Lower lobe of right lung (tissue), 2 donors: ENCODE measurements around the gene ZFAND5. TPM values are rescaled to one million over a fixed set of nuclear protein-coding genes. Genes with fewer than 3 reads are reported as not detected.

ENCODE experiments used
- ATAC-seq, 2 donors: fragments of 200-7000 bp; cut with Tn5 transposase; one replicate each; pipeline ENCODE4 v1.9.1; 2020 to 2022; ENCODE audit warnings: mild to moderate bottlenecking in 2 of 2, moderate library complexity in 2 of 2
- DNase-seq: peaks from one replicate; pipeline ENCODE4 v3.0.0-alpha.2; 2020
- H3K27ac ChIP-seq: fragments of 200-600 bp; one replicate; pipeline ENCODE4 v1.8.0; 2022
- H3K27me3 ChIP-seq: fragments of 200-600 bp; one replicate; pipeline ENCODE4 v1.8.0; 2022; ENCODE audit warnings: low read depth
- H3K36me3 ChIP-seq: fragments of 200-600 bp; one replicate; pipeline ENCODE4 v1.8.0; 2022; ENCODE audit warnings: mild to moderate bottlenecking
- H3K4me1 ChIP-seq: fragments of 200-600 bp; one replicate; pipeline ENCODE4 v1.8.0; 2022
- H3K4me3 ChIP-seq: fragments of 200-600 bp; one replicate; pipeline ENCODE4 v1.8.0; 2022; ENCODE audit warnings: mild to moderate bottlenecking
- H3K9me3 ChIP-seq: fragments of 200-600 bp; one replicate; pipeline ENCODE4 v1.8.0; 2022
- intact Hi-C: fragments of 100-400 bp; cut with DNase I; formaldehyde crosslinking; loops from one replicate; pipeline ENCODE4 v1.11.0; 2022
- total RNA-seq: library from RNA; stranded (reverse); fragmentation: NEBNext Ultra II Directional; extraction: Animal tissue kit (Norgen Biotek cat#: 25700); gene quantifications from one replicate; pipeline ENCODE4 v1.2.1, GENCODE V29; 2021
- TF ChIP-seq, protein P1 (sequence below): fragments of 200-600 bp; IDR thresholded peaks from one replicate; pipeline ENCODE4 v1.8.0; 2022; ENCODE audit warnings: antibody characterized with exemption, mild to moderate bottlenecking
- donor health status: DM: no; HTN: yes; CAD: no; lungs with severe emphysema.

ZFAND5 gene
- total RNA-seq, 1 donor from 2014 or later, result 206 TPM

DNA sequence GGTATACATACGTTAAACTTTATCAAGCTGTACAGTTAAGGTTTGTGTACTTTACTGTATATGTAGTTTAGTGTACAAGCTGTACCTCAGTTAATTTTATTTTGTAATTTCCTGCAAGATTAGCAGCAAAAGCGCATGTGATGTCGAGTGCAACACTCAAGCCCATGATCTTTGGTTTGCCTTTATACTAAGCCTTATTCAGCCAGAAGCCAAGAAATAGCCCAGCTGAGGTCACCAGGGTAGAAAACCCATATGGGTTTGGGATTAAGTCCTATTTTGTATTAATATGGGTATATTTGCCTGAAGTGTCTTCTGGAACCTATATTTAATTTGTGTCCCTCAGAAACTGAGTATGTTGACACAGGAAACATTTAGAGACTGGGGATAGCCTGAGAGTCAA lies 59.3 kb downstream of the ZFAND5 start:
- Histone ChIP-seq H3K9me3 (no peaks in the 10 kb centered on the region), H3K27ac (peak overlapping the region; percentile 81), H3K4me3 (peak overlapping the region; percentile 52), H3K4me1 (peaks cover 35% of the 10 kb centered on the region), H3K27me3 (no peaks in the 10 kb centered on the region), H3K36me3 (no peaks in the 10 kb centered on the region)
- ATAC-seq, result no peak
- DNase-seq, result no peak
- intact Hi-C loops, result no loop called here
- TF ChIP-seq, protein P1, sequence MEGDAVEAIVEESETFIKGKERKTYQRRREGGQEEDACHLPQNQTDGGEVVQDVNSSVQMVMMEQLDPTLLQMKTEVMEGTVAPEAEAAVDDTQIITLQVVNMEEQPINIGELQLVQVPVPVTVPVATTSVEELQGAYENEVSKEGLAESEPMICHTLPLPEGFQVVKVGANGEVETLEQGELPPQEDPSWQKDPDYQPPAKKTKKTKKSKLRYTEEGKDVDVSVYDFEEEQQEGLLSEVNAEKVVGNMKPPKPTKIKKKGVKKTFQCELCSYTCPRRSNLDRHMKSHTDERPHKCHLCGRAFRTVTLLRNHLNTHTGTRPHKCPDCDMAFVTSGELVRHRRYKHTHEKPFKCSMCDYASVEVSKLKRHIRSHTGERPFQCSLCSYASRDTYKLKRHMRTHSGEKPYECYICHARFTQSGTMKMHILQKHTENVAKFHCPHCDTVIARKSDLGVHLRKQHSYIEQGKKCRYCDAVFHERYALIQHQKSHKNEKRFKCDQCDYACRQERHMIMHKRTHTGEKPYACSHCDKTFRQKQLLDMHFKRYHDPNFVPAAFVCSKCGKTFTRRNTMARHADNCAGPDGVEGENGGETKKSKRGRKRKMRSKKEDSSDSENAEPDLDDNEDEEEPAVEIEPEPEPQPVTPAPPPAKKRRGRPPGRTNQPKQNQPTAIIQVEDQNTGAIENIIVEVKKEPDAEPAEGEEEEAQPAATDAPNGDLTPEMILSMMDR, result no peak

DNA sequence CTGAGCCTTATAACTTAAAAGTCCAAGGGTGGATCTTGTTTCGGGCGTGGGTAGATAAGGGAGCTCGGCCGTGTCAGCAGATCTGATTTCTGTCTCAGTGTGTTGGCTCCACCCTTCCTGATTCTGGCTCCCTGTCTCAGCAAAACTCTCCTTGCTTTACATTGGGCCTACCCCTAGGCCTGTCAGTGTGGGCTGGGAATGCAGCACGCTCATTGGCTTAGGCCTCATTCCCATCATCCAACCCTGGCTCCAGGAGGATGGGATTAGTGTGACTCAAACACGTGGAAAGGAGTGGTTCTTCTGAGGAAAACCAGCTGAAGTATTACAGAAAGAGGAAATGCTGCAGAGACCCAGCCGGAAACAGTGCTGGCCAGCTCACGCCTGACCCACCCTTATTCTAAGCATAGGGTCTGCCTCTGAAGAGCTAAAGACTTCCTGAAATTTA lies 59.9 kb downstream of the ZFAND5 start:
- no peaks in the 10 kb centered on the region for H3K9me3 ChIP-seq
- ATAC-seq, result peak; percentile 98 to 99
- DNase-seq, result peak; percentile 90
- H3K4me3 ChIP-seq, result peak overlapping the region; percentile 52
- no peaks in the 10 kb centered on the region for H3K27me3 ChIP-seq
- peaks cover 38% of the 10 kb centered on the region for H3K4me1 ChIP-seq
- intact Hi-C loops, result no loop called here
- H3K36me3 ChIP-seq, result no peaks in the 10 kb centered on the region
- TF ChIP-seq, protein P1, result no peak
- H3K27ac ChIP-seq, result peak overlapping the region; percentile 88

DNA sequence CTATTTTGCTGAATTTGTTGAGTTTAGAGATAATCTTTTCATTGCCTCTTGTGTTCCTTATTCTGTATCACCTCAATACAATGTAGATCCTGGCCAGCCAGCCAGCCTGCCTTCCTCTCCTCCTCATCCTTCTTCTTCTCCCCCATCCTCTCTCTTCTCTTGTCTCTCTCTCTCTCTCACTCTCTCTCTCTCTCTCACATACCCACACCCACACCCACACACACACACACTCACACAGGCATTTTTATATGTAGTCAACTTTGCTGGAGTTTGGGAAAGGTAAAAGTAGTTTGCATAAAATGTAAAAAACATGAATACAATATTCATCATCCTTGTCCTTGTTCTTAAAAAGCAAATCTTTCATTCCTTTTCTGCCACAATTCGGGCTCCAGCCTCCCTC lies 60.5 kb downstream of the ZFAND5 start:
- ATAC-seq (no peak), DNase-seq (no peak)
- Histone ChIP-seq H3K4me3 (peak overlapping the region; percentile 52), H3K4me1 (peaks cover 38% of the 10 kb centered on the region), H3K27me3 (no peaks in the 10 kb centered on the region), H3K9me3 (no peaks in the 10 kb centered on the region), H3K36me3 (no peaks in the 10 kb centered on the region), H3K27ac (peak overlapping the region; percentile 88)
- intact Hi-C loops, result no loop called here
- TF ChIP-seq, protein P1, result no peak

Other genes with a start within 250 kb of the ZFAND5 start
- gene GDA, start 215.8 kb downstream of the ZFAND5 start, total RNA-seq, result 0.30 TPM
- gene TMC1, start 156.4 kb upstream of the ZFAND5 start, total RNA-seq, result not detected